Stimulated activated CD4-positive, alpha-beta T cell treated with anti-CD3 and anti-CD28 coated beads, Interleukin-12 subunit alpha, Interleukin-12 subunit beta, amount 100 ng/mL, for 48 hours (primary cell): ENCODE data around the gene CSNK2A2.
A peak's percentile ranks its signal among the peaks of the same experiment; 100 is the strongest.

Experiments
- DNase-seq, 3 donors: peaks; one replicate each; pipeline ENCODE4 v3.0.0-alpha.2; 2020; ENCODE audit warnings: low read depth in 2 of 3, low spot score in 1 of 3

Gene CSNK2A2

DNA sequence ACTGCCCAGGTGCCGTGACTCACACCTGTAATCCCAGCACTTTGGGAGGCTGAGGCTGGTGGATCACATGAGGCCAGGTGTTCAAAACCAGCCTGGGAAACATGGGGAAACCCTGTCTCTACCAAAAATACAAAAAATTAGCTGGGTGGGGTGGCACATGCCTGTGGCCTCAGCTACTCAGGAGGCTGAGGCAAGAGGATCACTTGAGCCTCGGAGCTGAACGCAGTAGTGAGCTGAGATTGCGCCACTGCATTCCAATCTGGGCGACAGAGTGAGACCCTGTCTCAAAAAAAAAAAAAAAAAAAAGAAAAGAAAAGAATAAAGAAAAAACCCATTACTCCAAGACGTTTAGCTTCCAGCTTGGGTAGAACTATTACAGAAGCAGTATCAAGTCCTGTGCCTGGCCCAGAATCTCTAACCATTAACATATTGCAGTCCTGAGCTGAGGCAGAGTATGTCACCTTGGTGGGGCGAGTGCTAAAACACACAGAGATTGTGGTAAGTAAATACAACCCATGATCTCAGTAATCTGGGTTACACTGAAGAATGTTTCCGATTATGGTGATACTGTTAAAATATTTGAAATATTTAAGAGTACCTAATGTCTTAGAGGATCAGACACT, 45.5 kb downstream of the CSNK2A2 start:
- no peak for DNase-seq

- no peak for DNase-seq
These were observed 49.4 kb downstream of the CSNK2A2 start for GRCh38 chr16:58148526-58148925.

- no peak for DNase-seq
These were observed 49.8 kb downstream of the CSNK2A2 start for GRCh38 chr16:58148099-58148498.

- no peak for DNase-seq
These were observed 59.1 kb downstream of the CSNK2A2 start for GRCh38 chr16:58138852-58139251.

DNA sequence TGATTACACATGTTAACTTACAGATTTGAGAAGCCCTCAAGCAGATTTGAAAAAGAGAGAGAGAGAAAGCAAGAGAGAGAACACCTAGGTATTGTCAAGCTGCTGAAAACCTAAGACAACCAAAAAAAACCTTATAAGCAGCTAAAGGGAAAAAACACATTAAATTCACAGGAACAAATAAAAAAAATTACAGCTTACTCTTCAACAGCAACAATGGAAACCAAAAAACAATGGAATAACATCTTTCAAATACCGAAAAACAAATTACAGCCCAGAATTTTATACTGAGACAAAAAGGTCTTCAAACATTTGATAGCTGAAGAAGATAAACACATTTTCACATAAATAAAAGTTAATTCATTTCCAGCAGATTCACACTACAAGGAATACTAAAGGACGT, 60.3 kb downstream of the CSNK2A2 start:
- no peak for DNase-seq

DNA sequence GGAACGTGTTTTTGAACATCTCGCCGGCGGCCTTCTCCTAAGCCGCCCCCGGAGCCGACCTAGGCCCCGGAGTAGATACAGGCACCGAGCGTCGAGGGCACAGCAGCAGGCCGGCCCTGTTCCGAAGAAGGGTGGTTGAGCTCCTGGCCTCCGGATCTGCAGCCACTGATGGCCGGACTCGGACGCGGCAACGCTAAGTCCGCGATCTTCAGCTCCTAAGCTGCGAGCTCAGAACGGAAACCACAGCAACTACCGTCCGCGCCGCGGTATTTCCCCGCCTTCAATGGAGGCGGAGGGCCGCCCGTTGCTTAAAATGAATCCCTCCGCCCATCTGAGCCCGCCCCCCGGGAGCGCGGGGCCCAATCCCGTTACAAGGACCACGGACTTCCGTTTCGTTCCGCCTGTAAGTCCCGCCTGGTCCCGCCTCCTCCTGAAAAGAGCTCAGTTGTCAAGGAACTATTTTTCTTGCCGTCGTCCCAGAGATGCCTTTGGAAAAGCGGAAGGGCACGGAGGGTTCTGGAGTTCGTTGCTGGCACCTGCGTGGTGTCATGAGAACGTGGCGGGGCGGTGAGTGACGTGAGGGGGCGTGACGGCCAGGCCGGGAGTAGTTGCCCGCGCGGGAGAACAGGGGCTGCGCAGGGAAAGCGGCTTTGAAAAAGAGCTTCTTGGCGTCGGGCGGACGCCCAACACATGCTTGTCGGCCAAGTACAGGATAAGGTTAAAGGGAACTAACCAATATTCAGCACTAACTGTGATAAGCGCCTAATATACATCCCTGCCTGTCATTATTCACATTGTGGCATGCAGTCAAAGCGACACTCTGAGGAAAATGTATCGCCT, 68.6 kb downstream of the CSNK2A2 start, which contains the start of gene CFAP20:
TSS of gene CFAP20 (minus strand) at position 285 of the 840 bp plus-strand sequence. CDS start at position 19, 266 bp downstream.
- DNase-seq, result peak; percentile 94 to 96 (median 96)

DNA sequence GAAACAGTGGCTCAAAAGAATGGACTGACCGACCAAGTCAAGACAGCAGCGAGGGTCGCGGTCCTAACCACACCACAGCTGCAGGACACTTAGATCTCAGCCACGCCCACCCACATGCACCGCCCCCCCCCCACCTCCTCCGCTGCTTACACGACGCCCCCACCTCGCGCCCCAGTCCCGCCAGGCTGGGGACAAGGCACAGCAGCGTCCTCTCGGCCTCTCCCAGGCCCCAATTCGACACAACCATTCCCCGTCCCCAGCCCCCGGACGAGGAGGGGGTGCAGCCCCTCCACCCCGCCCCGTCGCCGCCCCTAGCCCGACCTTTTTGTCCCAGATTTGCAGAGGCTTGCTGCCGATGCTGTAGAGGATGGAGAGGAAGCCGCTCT, 69.2 kb downstream of the CSNK2A2 start:
- DNase-seq, result no peak

GRCh38 chr16:58128181-58128631, 69.7 kb downstream of the CSNK2A2 start:
- DNase-seq, result no peak

- no peak for DNase-seq
These were observed 70.3 kb downstream of the CSNK2A2 start for GRCh38 chr16:58127634-58128033.

DNA sequence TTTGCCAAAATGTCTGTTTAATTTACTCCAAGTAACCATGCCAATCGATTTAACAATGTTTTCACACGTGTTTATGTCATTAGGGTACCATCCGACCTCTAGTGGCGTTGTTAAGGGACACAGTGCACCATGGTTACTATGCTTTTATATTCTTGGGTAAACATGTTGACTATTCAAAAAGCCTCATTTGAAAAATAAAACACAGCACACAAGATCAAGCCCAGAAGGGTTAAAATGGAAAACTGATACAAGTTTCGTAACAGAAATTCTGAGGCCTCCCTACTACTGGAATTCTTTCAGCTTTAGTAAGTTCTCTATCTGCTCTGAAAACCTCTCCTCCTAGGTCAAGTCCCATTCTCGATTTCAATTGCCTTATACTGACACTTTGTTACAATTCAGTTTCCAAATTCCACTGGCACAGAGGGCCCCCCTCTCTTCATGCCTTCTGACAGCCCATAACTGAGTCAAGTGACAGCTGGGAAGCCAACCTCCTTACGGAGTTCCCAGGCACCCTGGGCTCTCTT, 70.8 kb downstream of the CSNK2A2 start:
- DNase-seq, result no peak

DNA sequence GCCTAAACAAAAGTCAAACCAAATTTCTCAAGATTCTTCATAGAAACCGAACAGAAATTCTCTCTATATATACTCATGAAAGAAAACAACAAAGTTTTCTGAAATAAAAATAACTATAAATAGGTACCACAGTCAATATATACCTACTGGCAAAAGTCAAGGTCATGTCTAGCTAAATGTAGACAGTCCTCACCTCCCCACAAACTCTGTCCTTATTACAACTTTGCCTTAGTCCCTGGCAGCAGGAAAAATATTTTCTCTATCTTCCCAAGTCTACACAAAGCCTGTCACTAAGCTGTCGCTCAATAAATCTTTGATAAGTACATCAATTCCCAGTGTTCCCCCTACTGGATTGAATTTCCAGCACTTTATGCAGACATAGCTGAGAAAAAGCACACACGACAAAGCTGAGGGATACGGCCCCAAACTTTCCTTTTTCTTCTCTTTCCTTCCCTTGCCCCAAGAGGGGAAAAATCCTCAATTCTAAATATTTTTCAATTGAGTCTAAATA, 71.4 kb downstream of the CSNK2A2 start:
- DNase-seq, result no peak

DNA sequence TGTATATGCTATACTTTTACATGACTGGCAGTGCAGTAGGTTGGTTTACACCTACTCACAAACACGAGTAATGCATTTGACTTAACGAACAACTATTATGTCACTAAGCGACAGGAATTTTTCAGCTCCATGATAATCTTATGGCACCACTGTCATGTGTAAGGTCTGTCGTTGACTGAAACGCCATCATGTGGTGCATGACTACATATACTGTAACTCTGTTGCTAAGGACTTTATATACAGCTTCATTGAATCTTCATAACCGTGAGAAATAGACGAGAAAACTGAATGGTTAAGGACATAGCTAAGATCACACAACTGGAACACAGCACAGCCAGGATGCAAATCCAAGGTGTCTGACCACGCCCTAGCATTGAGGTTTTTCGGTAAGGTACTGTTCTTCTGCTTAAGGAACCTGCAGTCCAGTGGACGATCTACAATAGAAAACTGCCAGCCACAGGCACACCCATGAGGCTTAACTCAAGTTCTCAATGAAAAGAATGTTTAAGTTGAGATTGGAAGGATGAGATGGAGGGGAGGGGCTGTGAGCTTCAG, 72.0 kb downstream of the CSNK2A2 start:
- DNase-seq, result no peak

- DNase-seq, result no peak
These were observed 72.9 kb downstream of the CSNK2A2 start for GRCh38 chr16:58125041-58125440.

GRCh38 chr16:58124601-58124915, 73.3 kb downstream of the CSNK2A2 start:
- no peak for DNase-seq

- DNase-seq, result no peak
These were observed 73.9 kb downstream of the CSNK2A2 start for GRCh38 chr16:58123896-58124600.

- DNase-seq, result no peak
These were observed 76.8 kb downstream of the CSNK2A2 start for GRCh38 chr16:58121132-58121531.

- no peak for DNase-seq
These were observed 77.7 kb downstream of the CSNK2A2 start for GRCh38 chr16:58120234-58120633.

- no peak for DNase-seq
These were observed 78.4 kb downstream of the CSNK2A2 start for GRCh38 chr16:58119509-58119845.

DNA sequence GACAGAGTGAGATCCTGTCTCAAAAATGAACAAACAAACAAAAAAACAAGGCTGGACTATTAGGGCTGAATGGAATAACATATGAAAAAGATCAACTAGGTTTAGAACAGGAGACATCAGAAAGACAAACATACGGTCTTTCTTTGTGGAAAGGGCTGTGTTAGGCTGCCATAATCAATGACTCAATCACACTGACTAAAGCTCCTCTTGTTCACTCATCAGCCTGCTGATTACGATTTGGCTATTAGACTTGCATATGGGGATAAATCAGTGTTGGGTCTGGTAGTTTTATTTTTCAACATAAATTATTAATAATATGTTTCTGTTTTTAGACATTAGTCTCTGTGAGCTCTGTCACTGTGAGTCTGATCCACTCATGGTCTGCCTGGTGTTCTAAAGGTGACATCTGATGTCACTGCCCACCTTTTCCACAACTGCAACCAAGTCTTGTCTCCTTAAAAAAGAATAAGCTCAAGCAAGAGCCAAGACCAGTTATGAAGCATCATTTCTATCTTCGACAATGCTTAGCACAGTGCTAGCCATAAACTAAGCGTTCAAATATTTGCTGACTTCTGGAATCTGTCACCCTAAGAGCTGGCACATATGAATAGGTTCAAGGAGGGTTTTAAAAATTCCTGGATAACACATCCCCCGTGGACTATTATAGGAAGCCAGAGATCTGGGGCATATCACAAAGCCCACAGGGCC, 79.0 kb downstream of the CSNK2A2 start:
- DNase-seq, result no peak

DNA sequence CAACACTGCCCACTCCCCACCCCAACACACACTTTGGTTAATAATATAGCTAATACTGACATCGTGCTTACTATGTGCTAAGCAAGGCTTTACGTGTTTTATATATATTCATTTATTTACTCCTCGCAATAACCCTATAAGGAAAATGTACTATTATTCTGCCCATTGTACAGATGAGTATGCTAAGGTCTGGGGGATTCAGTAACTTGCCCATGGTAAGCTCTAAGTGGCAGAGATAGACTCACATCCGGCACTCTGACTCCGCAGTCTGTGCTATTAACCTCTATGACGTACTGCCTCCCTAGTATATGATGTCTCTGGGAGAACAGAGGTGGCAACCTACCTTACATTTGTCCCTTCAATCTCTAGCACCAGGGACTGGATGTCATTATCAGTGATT, 81.4 kb downstream of the CSNK2A2 start:
- DNase-seq, result no peak

DNA sequence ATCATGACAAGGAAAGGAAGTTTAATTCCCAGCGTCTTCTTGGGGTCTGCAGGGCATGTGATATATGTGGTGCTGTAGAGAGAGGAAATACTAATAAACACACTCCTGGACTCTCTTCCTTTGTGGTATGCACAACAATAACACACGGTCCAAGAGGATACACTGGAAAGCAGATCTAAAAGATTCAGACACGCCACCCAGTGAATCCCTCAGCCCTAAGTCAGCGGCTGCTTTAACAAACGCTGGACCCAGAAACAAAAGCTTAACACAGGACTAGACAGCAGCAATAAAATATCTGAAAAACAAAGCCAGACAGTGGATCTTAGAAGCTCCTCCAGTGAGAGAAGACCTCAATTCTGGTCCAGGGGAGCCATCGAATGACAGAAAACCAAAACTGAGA, 81.8 kb downstream of the CSNK2A2 start:
- DNase-seq, result no peak
